Neural cell (in vitro differentiated cells): ENCODE results near the gene C1QTNF1.

ENCODE experiments used
- CTCF ChIP-seq: fragments of 450-650 bp; IDR thresholded peaks from 2 replicates; pipeline ENCODE4 v1.5.1; 2014; ENCODE audit warnings: antibody characterized with exemption, mild to moderate bottlenecking, moderate library complexity; ENCODE audit not compliant: poor library complexity, severe bottlenecking
- EP300 ChIP-seq: fragments of 450-650 bp; conservative IDR thresholded peaks from 2 replicates; pipeline ENCODE4 v1.6.1; 2014; ENCODE audit warnings: antibody characterized with exemption, mild to moderate bottlenecking, moderate library complexity; ENCODE audit not compliant: poor library complexity, severe bottlenecking
- EZH2 ChIP-seq: fragments of 200-600, 300-800 bp; shearing (Covaris generic), sonication (generic); IDR thresholded peaks from 2 replicates; pipeline ENCODE4 v1.6.1; 2014; ENCODE audit warnings: antibody characterized with exemption, low read length, borderline replicate concordance, mild to moderate bottlenecking; ENCODE audit not compliant: insufficient read depth, poor library complexity, severe bottlenecking
- POLR2AphosphoS5 ChIP-seq: IDR thresholded peaks from 2 replicates; pipeline ENCODE4 v1.6.1; 2012
- RAD21 ChIP-seq: fragments of 450-650 bp; conservative IDR thresholded peaks from 2 replicates; pipeline ENCODE4 v1.6.1; 2014; ENCODE audit warnings: antibody characterized with exemption, mild to moderate bottlenecking, moderate library complexity
- REST ChIP-seq: IDR thresholded peaks from 2 replicates; pipeline ENCODE4 v1.6.1; 2012; ENCODE audit warnings: borderline replicate concordance
- TAF1 ChIP-seq: IDR thresholded peaks from 2 replicates; pipeline ENCODE4 v1.6.1; 2012; ENCODE audit warnings: low read depth

- TF ChIP-seq REST (no peak), CTCF (no peak), EZH2 (no peak), POLR2AphosphoS5 (no peak), RAD21 (no peak), TAF1 (no peak), EP300 (no peak)
Measured at GRCh38 chr17:79046197-79046915, 22.4 kb downstream of the C1QTNF1 start.
